H1 (cell line): ENCODE measurements around the gene GRIA4. TPM values are rescaled to one million over a fixed set of nuclear protein-coding genes. Genes with fewer than 3 reads are reported as not detected.

Experiments used
- CTCF ChIA-PET: fragments of 300-600 bp; sonication (Branson Sonifier 250); formaldehyde crosslinking; loops from one replicate; lab custom pipeline; 2021; ENCODE audit not compliant: partially characterized antibody; lab: Charles Lee
- POLR2A ChIA-PET: fragments of 300-600 bp; sonication (Branson Sonifier 250); formaldehyde crosslinking; loops from one replicate; lab custom pipeline; 2021; ENCODE audit warnings: inconsistent platforms; ENCODE audit not compliant: partially characterized antibody; lab: Charles Lee
- DNase-seq, 2 experiments: peaks; one replicate each; pipeline versions ENCODE4 v3.0.0 to v3.0.0-alpha.2; 2010 to 2022; ENCODE audit warnings: low spot score in 2 of 2, low read depth in 1 of 2, mixed read lengths in 1 of 2
- FAIRE-seq: peaks from 2 replicates; lab custom pipeline; 2011; peaks lifted over from hg19 to GRCh38; lab: Jason Lieb, UNC
- H2AFZ ChIP-seq: 2 replicates; pipeline ENCODE4 v1.8.1; 2012; ENCODE audit warnings: low read length, inconsistent platforms
- H2AK5ac ChIP-seq: 2 replicates; pipeline ENCODE4 v1.6.1; 2013; ENCODE audit warnings: low read depth, low read length
- H2BK120ac ChIP-seq: replicated peaks from 2 replicates; pipeline ENCODE3; 2013; ENCODE audit warnings: low read depth, low read length, inconsistent platforms
- H2BK12ac ChIP-seq: 2 replicates; pipeline ENCODE4 v1.6.1; 2013; ENCODE audit warnings: low read depth, low read length
- H2BK15ac ChIP-seq: 2 replicates; pipeline ENCODE4 v1.6.1; 2013; ENCODE audit warnings: low read length
- H2BK20ac ChIP-seq: 2 replicates; pipeline ENCODE4 v1.6.1; 2013; ENCODE audit warnings: low read length
- H2BK5ac ChIP-seq: 2 replicates; pipeline ENCODE4 v1.6.1; 2013; ENCODE audit warnings: low read depth, low read length
- H3K14ac ChIP-seq: 2 replicates; pipeline ENCODE4 v1.6.1; 2013; ENCODE audit warnings: inconsistent platforms; ENCODE audit not compliant: insufficient read length
- H3K18ac ChIP-seq: 2 replicates; pipeline ENCODE4 v1.6.1; 2013; ENCODE audit warnings: low read length; ENCODE audit errors: extremely low read depth
- H3K23ac ChIP-seq: 2 replicates; pipeline ENCODE4 v1.6.1; 2013; ENCODE audit warnings: inconsistent platforms; ENCODE audit not compliant: insufficient read length
- H3K23me2 ChIP-seq: 2 replicates; pipeline ENCODE4 v1.6.1; 2013; ENCODE audit warnings: low read depth, low read length
- H3K27ac ChIP-seq: 2 replicates; pipeline ENCODE4 v1.6.1; 2011; ENCODE audit warnings: low read depth, low read length, inconsistent platforms
- H3K27me3 ChIP-seq, 4 experiments: replicated peaks in 1 of 4; 1 replicate in 1 of 4; 2 replicates in 3 of 4; pipeline versions ENCODE4 v1.6.1 to v1.8.1; 2011 to 2013; ENCODE audit warnings: low read length in 3 of 4, mild to moderate bottlenecking in 3 of 4, inconsistent platforms in 2 of 4, mixed read lengths in 2 of 4, moderate library complexity in 1 of 4; ENCODE audit not compliant: control insufficient read depth in 3 of 4, insufficient read depth in 3 of 4; ENCODE audit errors: extremely low read depth in 1 of 4
- H3K36me3 ChIP-seq, 4 experiments: 2 replicates each; pipeline versions ENCODE4 v1.6.1 to v1.8.1; 2011 to 2013; ENCODE audit warnings: mild to moderate bottlenecking in 4 of 4, low read length in 3 of 4, moderate library complexity in 2 of 4, control low read depth in 1 of 4, inconsistent platforms in 1 of 4; ENCODE audit not compliant: insufficient read depth in 4 of 4, control insufficient read depth in 2 of 4
- H3K4ac ChIP-seq: replicated peaks from 2 replicates; pipeline ENCODE3; 2013; ENCODE audit warnings: low read length, low read depth, mixed read lengths, inconsistent platforms; ENCODE audit not compliant: insufficient read length
- H3K4me1 ChIP-seq, 4 experiments: replicated peaks in 1 of 4; 1 replicate in 1 of 4; 2 replicates in 3 of 4; pipeline versions ENCODE4 v1.6.1 to v1.8.1; 2011 to 2013; ENCODE audit warnings: low read length in 3 of 4, inconsistent platforms in 2 of 4, mixed read lengths in 1 of 4; ENCODE audit not compliant: insufficient read depth in 4 of 4, control insufficient read depth in 3 of 4
- H3K4me2 ChIP-seq, 2 experiments: 2 replicates each; pipeline versions ENCODE4 v1.6.1 to v1.8.1; 2011 to 2013; ENCODE audit warnings: low read depth in 2 of 2, low read length in 2 of 2, control low read depth in 1 of 2, inconsistent platforms in 1 of 2, mild to moderate bottlenecking in 1 of 2; ENCODE audit not compliant: insufficient read depth in 1 of 2
- H3K4me3 ChIP-seq, 4 experiments: fragments of 200-600, 300-600 bp in 1 of 4; sonication (generic), shearing (Covaris generic), sonication (Bioruptor Twin) in 1 of 4; 2 replicates each; pipeline versions ENCODE4 v1.5.1 to v1.8.1; 2011 to 2016; ENCODE audit warnings: low read length in 4 of 4, low read depth in 3 of 4, control low read depth in 2 of 4, inconsistent platforms in 2 of 4, mild to moderate bottlenecking in 2 of 4, mixed read lengths in 1 of 4, moderate library complexity in 1 of 4; ENCODE audit not compliant: insufficient read depth in 2 of 4; ENCODE audit errors: extremely low read depth in 1 of 4
- H3K56ac ChIP-seq: replicated peaks from 2 replicates; pipeline ENCODE3; 2013; ENCODE audit warnings: low read depth, mild to moderate bottlenecking, mixed read lengths, low read length, inconsistent platforms; ENCODE audit not compliant: insufficient read length
- H3K79me1 ChIP-seq: 2 replicates; pipeline ENCODE4 v1.6.1; 2013; ENCODE audit warnings: low read depth, low read length, control low read depth
- H3K79me2 ChIP-seq, 2 experiments: 2 replicates each; pipeline versions ENCODE4 v1.6.1 to v1.8.1; 2012 to 2013; ENCODE audit warnings: low read length in 2 of 2, mild to moderate bottlenecking in 2 of 2, inconsistent platforms in 1 of 2; ENCODE audit not compliant: insufficient read depth in 2 of 2, control insufficient read depth in 1 of 2
- H3K9ac ChIP-seq, 4 experiments: replicated peaks in 1 of 4; 1 replicate in 1 of 4; 2 replicates in 3 of 4; pipeline versions ENCODE4 v1.6.1 to v1.8.1; 2011 to 2013; ENCODE audit warnings: low read depth in 3 of 4, low read length in 3 of 4, control low read depth in 2 of 4, mild to moderate bottlenecking in 2 of 4, moderate library complexity in 2 of 4, inconsistent platforms in 1 of 4; ENCODE audit errors: extremely low read depth in 1 of 4
- H3K9me3 ChIP-seq, 2 experiments: 2 replicates each; pipeline versions ENCODE4 v1.6.1 to v1.8.1; 2012 to 2013; ENCODE audit warnings: mild to moderate bottlenecking in 2 of 2, moderate library complexity in 2 of 2, control low read depth in 1 of 2, inconsistent platforms in 1 of 2, low read depth in 1 of 2, low read length in 1 of 2, mixed read lengths in 1 of 2; ENCODE audit not compliant: insufficient read depth in 2 of 2
- H4K20me1 ChIP-seq, 2 experiments: replicated peaks in 1 of 2; 2 replicates each; pipeline versions ENCODE3 to v1.8.1; 2011 to 2013; ENCODE audit warnings: inconsistent platforms in 2 of 2, low read length in 2 of 2, mild to moderate bottlenecking in 1 of 2; ENCODE audit not compliant: insufficient read depth in 2 of 2, control insufficient read depth in 1 of 2
- H4K5ac ChIP-seq: 2 replicates; pipeline ENCODE4 v1.6.1; 2013; ENCODE audit warnings: low read length, low read depth, mixed read lengths, inconsistent platforms; ENCODE audit not compliant: insufficient read length
- H4K8ac ChIP-seq: 2 replicates; pipeline ENCODE4 v1.8.0; 2013; ENCODE audit warnings: mild to moderate bottlenecking, moderate library complexity, low read length, inconsistent platforms; ENCODE audit not compliant: insufficient read depth; ENCODE audit errors: extremely low read depth
- H4K91ac ChIP-seq: replicated peaks from 2 replicates; pipeline ENCODE3; 2013; ENCODE audit warnings: low read length, mixed read lengths, inconsistent platforms; ENCODE audit not compliant: insufficient read length
- BCL11A ChIP-seq, 2 experiments: IDR thresholded peaks; one replicate each; pipeline ENCODE4 v1.6.1; 2011; ENCODE audit warnings: low read depth in 2 of 2, low read length in 2 of 2, mild to moderate bottlenecking in 2 of 2
- CBX8 ChIP-seq: fragments of 300-800, 300-1000 bp; sonication (generic); IDR thresholded peaks from 2 replicates; pipeline ENCODE4 v1.7.1; 2016; ENCODE audit warnings: low read depth, low read length, borderline replicate concordance
- CHD1 ChIP-seq: IDR thresholded peaks from 2 replicates; pipeline ENCODE4 v1.6.1; 2012; ENCODE audit warnings: low read depth, low read length, improper control_type of control experiment
- FOSL1 ChIP-seq: IDR thresholded peaks from 2 replicates; pipeline ENCODE4 v1.6.1; 2011; ENCODE audit warnings: mild to moderate bottlenecking, low read depth, low read length, moderate library complexity; ENCODE audit not compliant: insufficient read depth
- HDAC2 ChIP-seq, 2 experiments: fragments of 300-600 bp in 1 of 2; sonication (generic) in 1 of 2; IDR thresholded peaks; 2 replicates each; pipeline ENCODE4 v1.6.1; 2011 to 2012; ENCODE audit warnings: low read depth in 2 of 2, low read length in 2 of 2, mild to moderate bottlenecking in 2 of 2, moderate library complexity in 2 of 2, borderline replicate concordance in 1 of 2, inconsistent platforms in 1 of 2
- MAFK ChIP-seq: IDR thresholded peaks from 2 replicates; pipeline ENCODE4 v1.6.1; 2012; ENCODE audit warnings: low read depth, mild to moderate bottlenecking, improper control_type of control experiment, low read length
- RAD21 ChIP-seq, 2 experiments: IDR thresholded peaks in 1 of 2; conservative IDR thresholded peaks in 1 of 2; 2 replicates each; pipeline ENCODE4 v1.6.1; 2011; ENCODE audit warnings: low read depth in 2 of 2, low read length in 2 of 2, improper control_type of control experiment in 1 of 2, inconsistent platforms in 1 of 2, mild to moderate bottlenecking in 1 of 2, moderate library complexity in 1 of 2
- RFX5 ChIP-seq: IDR thresholded peaks from 2 replicates; pipeline ENCODE4 v1.6.1; 2011; ENCODE audit warnings: low read depth, low read length, improper control_type of control experiment, borderline replicate concordance
- RNF2 ChIP-seq: fragments of 200-900, 300-1000 bp; sonication (generic); IDR thresholded peaks from 2 replicates; pipeline ENCODE4 v1.7.1; 2016; ENCODE audit warnings: borderline replicate concordance, low read depth, mild to moderate bottlenecking, antibody characterized with exemption, low read length; ENCODE audit not compliant: poor library complexity, severe bottlenecking; ENCODE audit errors: missing control alignments
- TBP ChIP-seq: IDR thresholded peaks from 2 replicates; pipeline ENCODE4 v1.6.1; 2011; ENCODE audit warnings: low read depth, low read length, improper control_type of control experiment
- ZNF274 ChIP-seq: IDR thresholded peaks from 2 replicates; pipeline ENCODE4 v1.7.0; 2012; ENCODE audit warnings: low read length, borderline replicate concordance; ENCODE audit errors: extremely low read depth
- WGBS, 2 experiments: shearing (Covaris generic) in 1 of 2; methylation state at CpG; one replicate each; pipeline versions ENCODE4 v1.1.6 to v1.1.7; 2013 to 2015; ENCODE audit warnings: low lambda C conversion rate in 2 of 2, mixed read lengths in 2 of 2, inconsistent platforms in 1 of 2, low coverage in 1 of 2, missing lambda C conversion rate in 1 of 2; ENCODE audit not compliant: insufficient replicate concordance in 2 of 2, insufficient coverage in 1 of 2, insufficient read length in 1 of 2; ENCODE audit errors: extremely low coverage in 1 of 2, missing lambda C conversion rate in 1 of 2; 5-methylcytosine and 5-hydroxymethylcytosine counted together
- polyA plus RNA-seq, 7 experiments: library from polyadenylated mRNA; depleted of rRNA in 3 of 7; stranded (reverse) in 5 of 7; unstranded in 2 of 7; fragments of >200 nt in 5 of 7; fragments of 200-250 nt in 2 of 7; gene quantifications; 1 replicate in 5 of 7; 2 replicates in 1 of 7; 4 replicates in 1 of 7; pipeline versions ENCODE4 v1.2.1 to v1.2.3, GENCODE V29; 2011 to 2013; ENCODE audit warnings: missing spikeins in 2 of 7, mixed read lengths in 2 of 7
- total RNA-seq: library from RNA; stranded (reverse); fragmentation: NEBNext Ultra II Directional; extraction: Animal tissue kit (Norgen Biotek cat#: 25700); gene quantifications from 2 replicates; pipeline ENCODE4 v1.2.1, GENCODE V29; 2021
- TF ChIP-seq, protein P1 (sequence below): IDR thresholded peaks from 2 replicates; pipeline ENCODE4 v1.6.1; 2011; ENCODE audit warnings: low read length, improper control_type of control experiment

Gene GRIA4
- total and polyA plus RNA-seq, 2 of the 8 experiments (the other 6 are each of a cell fraction or from before 2014, with no cell fraction given) = 12.5 to 21.8 TPM

- Histone ChIP-seq H3K14ac (no peak overlapping the region), H3K4me1 (no peaks in the 10 kb centered on the region; a peak in 1 of 7 replicates), H2BK12ac (no peak overlapping the region), H2BK20ac (no peak overlapping the region), H3K9me3 (no peaks in the 10 kb centered on the region), H3K23ac (no peak overlapping the region), H4K91ac (no peak overlapping the region), H3K79me2 (no peaks in the 10 kb centered on the region), H4K8ac (no peak overlapping the region; the same call in 1 of the 2 replicates), H3K4ac (no peak overlapping the region), H3K18ac (0 out of 2 replicates have a peak overlapping the region, but pooled peaks have one; percentile 21), H2BK120ac (no peak overlapping the region), H3K4me3 (no peak overlapping the region), H3K79me1 (no peaks in the 10 kb centered on the region), H2AK5ac (no peak overlapping the region), H2BK15ac (no peak overlapping the region), H3K4me2 (no peak overlapping the region), H3K36me3 (no peaks in the 10 kb centered on the region), H4K5ac (no peak overlapping the region), H2AFZ (no peak overlapping the region), H4K20me1 (no peaks in the 10 kb centered on the region), H3K27me3 (no peaks in the 10 kb centered on the region), H3K56ac (no peak overlapping the region), H2BK5ac (no peak overlapping the region), H3K9ac (no peak overlapping the region), H3K23me2 (no peaks in the 10 kb centered on the region), H3K27ac (no peak overlapping the region)
- ChIA-PET CTCF (no interaction called here), POLR2A (no interaction called here)
- FAIRE-seq (no peak), DNase-seq (no peak)
- WGBS, 2 experiments = 94% methylated on average over 11 of the region's 11 CpGs; no CpG with 5 or more reads in 1 of the 2 experiments
- TF ChIP-seq ZNF274 = no peak
- TF ChIP-seq RAD21 (IDR thresholded peaks at IDR 0.05 in 1 of 2, conservative IDR thresholded peaks at IDR 0.05 in 1 of 2; ENCODE audit: low read depth in 2 of 2, low read length in 2 of 2) = no peak
- no peak for TF ChIP-seq CBX8
- no peak for TF ChIP-seq BCL11A (IDR thresholded peaks at IDR 0.05; ENCODE audit: low read depth in 2 of 2, low read length in 2 of 2)
- TF ChIP-seq, protein P1, sequence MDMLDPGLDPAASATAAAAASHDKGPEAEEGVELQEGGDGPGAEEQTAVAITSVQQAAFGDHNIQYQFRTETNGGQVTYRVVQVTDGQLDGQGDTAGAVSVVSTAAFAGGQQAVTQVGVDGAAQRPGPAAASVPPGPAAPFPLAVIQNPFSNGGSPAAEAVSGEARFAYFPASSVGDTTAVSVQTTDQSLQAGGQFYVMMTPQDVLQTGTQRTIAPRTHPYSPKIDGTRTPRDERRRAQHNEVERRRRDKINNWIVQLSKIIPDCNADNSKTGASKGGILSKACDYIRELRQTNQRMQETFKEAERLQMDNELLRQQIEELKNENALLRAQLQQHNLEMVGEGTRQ = no peak
- TF ChIP-seq FOSL1 = no peak
- no peak for TF ChIP-seq RFX5
- no peak for TF ChIP-seq MAFK
- TF ChIP-seq CHD1 = no peak
- no peak for TF ChIP-seq RNF2
- no peak for TF ChIP-seq TBP
- TF ChIP-seq HDAC2 (IDR thresholded peaks at IDR 0.05; ENCODE audit: borderline replicate concordance in 1 of 2, low read depth in 2 of 2, low read length in 2 of 2) = no peak
These were observed 290.7 kb downstream of the GRIA4 start for GRCh38 chr11:105900515-105901035.
